Mesodermal cell (in vitro differentiated cells): ENCODE data around the gene CTIF.
A peak's percentile ranks its signal among the peaks of the same experiment; 100 is the strongest.

Experiments used
- H3K27ac ChIP-seq: 2 replicates; pipeline ENCODE4 v1.7.0; 2013; ENCODE audit warnings: mild to moderate bottlenecking, low read depth, low read length, moderate library complexity; ENCODE audit not compliant: severe bottlenecking
- H3K36me3 ChIP-seq: 2 replicates; pipeline ENCODE4 v1.7.1; 2013; ENCODE audit warnings: mild to moderate bottlenecking, low read length, moderate library complexity; ENCODE audit not compliant: control insufficient read depth, insufficient read depth
- H3K4me1 ChIP-seq: one replicate; pipeline ENCODE4 v1.7.1; 2013; ENCODE audit warnings: mild to moderate bottlenecking, low read length; ENCODE audit not compliant: insufficient read depth, control insufficient read depth, poor library complexity, severe bottlenecking
- H3K4me3 ChIP-seq: 2 replicates; pipeline ENCODE4 v1.7.0; 2013; ENCODE audit warnings: low read length, control low read depth, mild to moderate bottlenecking; ENCODE audit not compliant: insufficient read depth, poor library complexity, severe bottlenecking; ENCODE audit errors: extremely low read depth
- H3K9me3 ChIP-seq: 2 replicates; pipeline ENCODE4 v1.7.1; 2013; ENCODE audit warnings: mild to moderate bottlenecking, low read length, moderate library complexity; ENCODE audit not compliant: control insufficient read depth
- WGBS, 2 experiments: methylation state at CpG; one replicate each; pipeline ENCODE4 v1.1.5; 2013; ENCODE audit warnings: missing lambda C conversion rate in 2 of 2; ENCODE audit not compliant: insufficient coverage in 2 of 2; 5-methylcytosine and 5-hydroxymethylcytosine counted together

Gene CTIF

DNA sequence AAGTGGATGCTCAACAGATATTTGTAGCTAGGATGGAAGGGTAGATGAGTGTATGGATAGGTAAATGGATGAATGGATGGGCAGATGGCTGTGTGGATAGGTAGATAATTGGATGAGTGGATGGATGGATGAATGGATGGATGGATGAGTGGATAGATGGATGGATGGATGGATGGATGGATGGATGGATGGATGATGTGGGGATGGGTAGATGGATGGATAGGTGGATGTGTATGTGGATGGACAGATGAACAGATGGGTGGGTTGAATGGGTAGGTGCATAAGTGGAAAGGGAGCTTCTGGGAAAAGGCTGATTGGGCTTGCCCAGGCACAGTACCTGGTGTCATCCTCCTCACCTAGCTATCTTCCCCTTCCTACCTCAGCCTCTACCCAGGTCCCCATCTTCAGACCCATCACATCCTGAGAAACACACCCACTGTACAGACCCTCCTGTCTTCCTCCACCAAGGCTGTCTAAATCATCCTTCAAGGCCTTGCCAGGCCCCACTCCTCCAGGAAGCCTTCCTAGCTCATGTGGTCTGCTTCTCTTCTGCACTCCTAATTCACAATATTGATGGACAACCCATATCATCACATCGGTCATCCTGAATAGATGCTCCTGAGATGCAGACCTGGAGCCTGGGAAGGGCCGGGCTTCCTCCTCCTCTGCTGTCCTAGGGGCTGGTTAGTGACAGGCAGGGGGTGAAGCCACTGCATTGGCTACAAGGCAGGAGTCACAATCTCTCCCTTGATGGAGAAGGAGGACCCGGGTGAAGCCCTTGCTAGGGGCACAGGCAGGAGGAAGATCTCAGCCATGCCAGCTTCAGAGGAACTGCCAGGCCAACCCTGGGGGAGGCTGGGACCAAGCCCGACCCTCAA, 362.6 kb downstream of the CTIF start:
- Histone ChIP-seq H3K4me1 (peaks cover 15% of the 10 kb centered on the region), H3K9me3 (peaks cover 16% of the 10 kb centered on the region), H3K4me3 (no peak overlapping the region), H3K27ac (no peak overlapping the region), H3K36me3 (no peaks in the 10 kb centered on the region)
- WGBS, 2 experiments: 92 to 98% methylated on average over 4 of the region's 4 CpGs

DNA sequence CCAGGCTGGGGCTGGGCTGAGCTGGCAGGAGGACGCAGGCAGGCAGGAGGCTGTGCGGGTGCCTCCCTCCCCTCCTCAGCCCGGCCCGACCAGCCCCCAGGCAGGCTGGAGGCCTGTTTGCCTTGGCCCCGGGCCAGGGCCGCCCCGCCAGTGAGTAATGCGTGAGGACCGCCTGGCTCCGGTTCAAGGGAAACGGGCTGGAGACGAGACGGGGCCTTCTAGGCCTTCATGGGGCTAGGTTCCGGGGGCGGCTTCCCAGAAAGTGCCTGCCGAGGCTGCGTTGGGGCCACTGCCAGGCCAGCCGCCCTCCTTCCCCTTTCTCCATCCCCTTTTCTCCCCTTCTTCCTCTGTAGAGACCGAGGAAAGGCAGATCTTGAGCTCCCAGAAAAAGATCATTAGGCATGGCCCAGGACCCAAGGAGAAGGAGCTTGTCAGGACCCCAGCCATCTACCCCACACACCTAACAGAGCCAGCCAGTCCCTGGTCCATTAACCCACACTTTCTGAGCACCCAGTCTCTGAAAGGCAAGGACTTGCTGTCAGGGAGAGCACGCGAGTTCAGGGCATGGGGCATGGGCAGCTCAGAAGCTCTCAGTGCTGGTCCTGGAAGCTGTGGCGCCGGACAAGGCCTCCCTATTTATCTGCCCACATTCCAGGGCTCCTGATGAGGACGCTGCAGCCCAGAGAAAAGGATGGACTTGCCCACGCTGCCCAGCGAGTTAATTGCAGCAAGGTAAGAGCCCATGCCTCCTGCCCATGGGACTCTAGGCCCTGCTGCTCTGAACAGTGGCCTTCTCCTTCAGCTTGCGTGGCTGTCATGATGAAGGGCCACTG, 363.4 kb downstream of the CTIF start:
- peaks cover 16% of the 10 kb centered on the region for H3K9me3 ChIP-seq
- peak overlapping the region; percentile 29 for H3K27ac ChIP-seq
- peaks cover 15% of the 10 kb centered on the region for H3K4me1 ChIP-seq
- H3K4me3 ChIP-seq: no peak overlapping the region
- no peaks in the 10 kb centered on the region for H3K36me3 ChIP-seq
- WGBS, 2 experiments: 84 to 91% methylated on average over 19 to 27 of the region's 27 CpGs

DNA sequence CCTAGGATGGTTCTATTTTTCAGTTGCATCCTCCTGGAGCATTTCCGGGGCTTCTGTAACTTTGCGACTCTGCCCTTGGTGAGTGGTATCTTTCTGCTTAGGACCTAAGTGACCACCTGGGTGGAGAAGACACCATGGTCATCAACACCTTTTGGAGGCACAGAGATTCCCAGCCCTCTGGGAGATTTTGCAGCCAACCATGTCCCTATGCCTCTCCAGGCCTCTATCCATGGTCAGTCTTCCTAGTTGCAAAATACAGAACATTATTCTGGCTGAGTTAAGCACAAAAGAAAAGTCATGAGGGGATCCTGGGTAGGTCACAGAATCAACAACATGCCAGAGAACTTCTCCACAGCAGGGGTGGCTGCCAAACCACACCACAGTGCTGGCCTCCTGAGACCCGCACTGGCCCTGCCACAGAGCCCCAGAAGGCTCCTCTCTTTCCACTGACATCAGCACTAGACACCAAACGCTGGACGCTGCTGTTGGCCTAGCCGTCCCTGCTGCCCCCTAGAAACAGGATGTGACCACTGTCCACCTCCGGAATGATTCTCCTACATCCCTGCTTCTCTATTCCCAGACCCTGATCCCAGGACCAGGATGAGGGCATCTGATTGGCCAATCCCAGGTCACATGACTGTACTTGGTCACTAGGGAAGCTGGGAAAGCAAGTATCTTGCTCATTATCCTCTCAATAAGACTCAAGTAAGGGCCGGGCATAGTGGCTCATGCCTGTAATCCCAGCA, 364.2 kb downstream of the CTIF start:
- Histone ChIP-seq H3K27ac (no peak overlapping the region), H3K36me3 (no peaks in the 10 kb centered on the region)
- 92 to 97% methylated on average over 5 to 7 of the region's 8 CpGs for WGBS, 2 experiments

DNA sequence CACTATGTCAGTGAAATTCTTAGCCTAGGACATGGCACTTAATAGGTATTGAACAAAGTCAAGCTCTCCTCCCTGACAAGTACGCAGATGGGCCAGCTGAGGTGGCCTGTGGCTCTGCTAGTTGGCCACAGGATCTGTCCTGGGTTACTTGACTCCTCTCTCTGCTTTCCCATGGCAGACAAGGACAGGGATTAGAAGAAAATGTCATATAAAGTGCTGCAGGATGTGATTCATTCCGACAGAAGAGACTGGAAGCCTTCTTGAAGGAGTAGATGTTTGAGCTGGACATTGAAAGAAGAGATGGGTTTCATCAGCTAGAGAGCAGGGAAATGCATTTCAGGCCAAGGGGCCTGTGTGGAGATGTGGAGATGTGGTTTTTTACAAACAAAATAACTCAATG, 365.3 kb downstream of the CTIF start:
- no peaks in the 10 kb centered on the region for H3K36me3 ChIP-seq
- no peak overlapping the region for H3K4me3 ChIP-seq
- WGBS, 2 experiments: 94 to 100% methylated on average over 2 of the region's 2 CpGs
- peaks cover 15% of the 10 kb centered on the region for H3K4me1 ChIP-seq
- H3K9me3 ChIP-seq: peaks cover 16% of the 10 kb centered on the region
- H3K27ac ChIP-seq: peak overlapping the region; percentile 53

More for the DNA sequence above, 364.2 kb downstream of the CTIF start:
- Histone ChIP-seq H3K9me3 (peaks cover 16% of the 10 kb centered on the region), H3K4me3 (no peak overlapping the region), H3K4me1 (peaks cover 15% of the 10 kb centered on the region)

DNA sequence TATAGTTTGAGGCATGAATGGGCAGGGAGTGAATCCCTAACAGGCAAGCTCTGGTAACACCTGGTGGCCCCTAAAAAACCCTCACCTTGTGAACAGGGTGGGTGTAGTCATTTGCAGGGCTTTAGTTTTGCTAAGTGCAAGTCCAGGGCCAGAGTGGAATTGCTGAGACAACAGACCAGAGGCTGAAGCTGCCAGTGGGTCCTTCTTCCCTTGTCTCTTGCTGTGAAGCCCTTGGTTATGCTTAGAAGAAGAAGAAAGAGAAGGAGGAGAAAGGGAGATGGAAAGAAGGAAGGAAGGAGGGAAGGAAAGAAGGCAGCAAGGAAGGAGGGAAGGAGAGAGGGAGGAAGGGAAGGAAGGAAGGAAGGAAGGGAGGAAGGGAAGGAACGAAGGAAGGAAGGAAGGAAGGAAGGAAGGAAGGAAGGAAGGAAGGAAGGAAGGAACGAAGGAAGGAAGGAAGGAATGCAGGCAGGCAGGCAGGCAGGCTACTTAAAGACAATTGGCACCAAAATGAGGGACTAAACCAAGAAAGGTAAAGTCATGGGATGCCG, 366.1 kb downstream of the CTIF start:
- H3K36me3 ChIP-seq: no peaks in the 10 kb centered on the region
- H3K4me3 ChIP-seq: no peak overlapping the region
- 93 to 95% methylated on average over 3 of the region's 3 CpGs for WGBS, 2 experiments
- peaks cover 15% of the 10 kb centered on the region for H3K4me1 ChIP-seq
- H3K27ac ChIP-seq: no peak overlapping the region
- H3K9me3 ChIP-seq: peaks cover 16% of the 10 kb centered on the region

DNA sequence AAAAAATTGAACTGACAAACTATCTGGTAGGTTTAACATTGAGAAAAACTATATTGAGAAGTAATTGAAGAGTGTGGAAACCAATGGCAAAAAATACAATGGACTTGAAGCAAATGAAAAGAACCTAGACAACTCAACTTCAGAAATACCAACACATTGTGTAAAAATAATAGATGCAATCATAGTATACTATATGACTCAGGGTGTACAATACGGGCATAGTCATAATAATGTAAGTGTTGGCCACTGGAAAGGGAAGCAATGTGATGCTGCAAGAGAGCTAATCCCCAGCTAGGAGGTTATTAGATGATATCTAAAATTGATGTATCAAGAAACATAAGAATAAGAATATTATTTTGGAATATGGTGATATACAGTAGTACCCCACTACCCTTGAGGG, 366.7 kb downstream of the CTIF start:
- WGBS, 2 experiments: no CpG with 5 or more reads among the region's 1 CpG
- Histone ChIP-seq H3K4me1 (peaks cover 15% of the 10 kb centered on the region), H3K9me3 (peaks cover 16% of the 10 kb centered on the region), H3K36me3 (no peaks in the 10 kb centered on the region), H3K4me3 (no peak overlapping the region), H3K27ac (no peak overlapping the region)

DNA sequence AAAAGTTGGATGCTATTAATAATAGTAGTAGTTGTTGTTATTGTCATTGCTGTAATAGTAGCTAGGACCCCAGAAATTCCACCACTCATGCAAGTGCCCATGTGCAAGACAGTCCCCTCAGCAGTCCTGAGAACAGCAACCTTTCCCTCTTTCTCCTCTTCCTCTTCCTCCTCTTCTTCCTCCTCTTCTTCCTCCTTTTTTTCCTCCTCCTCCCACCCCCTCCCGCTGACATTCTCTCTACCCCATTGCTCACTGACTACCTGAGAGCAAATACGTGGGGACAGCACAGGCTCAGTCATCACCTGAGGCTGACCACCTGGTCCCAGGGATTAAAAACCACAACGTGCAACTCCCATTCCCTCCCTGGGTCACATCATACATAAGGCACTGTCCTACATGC, 370.1 kb downstream of the CTIF start:
- WGBS, 2 experiments: 94 to 100% methylated on average over 1 to 2 of the region's 3 CpGs
- Histone ChIP-seq H3K4me1 (peaks cover 5% of the 10 kb centered on the region), H3K27ac (no peak overlapping the region), H3K4me3 (no peak overlapping the region), H3K9me3 (peaks cover 16% of the 10 kb centered on the region), H3K36me3 (no peaks in the 10 kb centered on the region)

DNA sequence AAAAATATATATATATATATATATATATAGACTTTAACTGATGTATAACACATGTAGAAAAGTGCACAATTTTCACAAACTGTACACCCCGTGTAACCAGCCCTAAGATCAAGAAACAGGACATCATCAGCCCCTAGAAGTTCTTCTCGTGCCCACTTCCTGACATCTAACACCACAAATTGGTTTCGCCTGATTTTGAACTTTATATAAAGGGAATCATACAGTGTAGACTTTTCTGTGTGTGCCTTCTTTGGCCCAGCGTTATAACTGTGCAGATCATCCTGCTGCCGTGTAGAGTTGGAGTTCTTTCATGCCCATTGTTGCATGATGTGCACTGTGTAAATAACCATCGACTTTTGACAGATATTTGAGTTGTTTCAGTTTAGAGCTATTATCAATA, 370.9 kb downstream of the CTIF start:
- H3K4me3 ChIP-seq: no peak overlapping the region
- H3K27ac ChIP-seq: no peak overlapping the region
- no peaks in the 10 kb centered on the region for H3K36me3 ChIP-seq
- H3K4me1 ChIP-seq: no peaks in the 10 kb centered on the region
- peaks cover 9% of the 10 kb centered on the region for H3K9me3 ChIP-seq
- 100% methylated on average over 2 of the region's 6 CpGs for WGBS, 2 experiments

DNA sequence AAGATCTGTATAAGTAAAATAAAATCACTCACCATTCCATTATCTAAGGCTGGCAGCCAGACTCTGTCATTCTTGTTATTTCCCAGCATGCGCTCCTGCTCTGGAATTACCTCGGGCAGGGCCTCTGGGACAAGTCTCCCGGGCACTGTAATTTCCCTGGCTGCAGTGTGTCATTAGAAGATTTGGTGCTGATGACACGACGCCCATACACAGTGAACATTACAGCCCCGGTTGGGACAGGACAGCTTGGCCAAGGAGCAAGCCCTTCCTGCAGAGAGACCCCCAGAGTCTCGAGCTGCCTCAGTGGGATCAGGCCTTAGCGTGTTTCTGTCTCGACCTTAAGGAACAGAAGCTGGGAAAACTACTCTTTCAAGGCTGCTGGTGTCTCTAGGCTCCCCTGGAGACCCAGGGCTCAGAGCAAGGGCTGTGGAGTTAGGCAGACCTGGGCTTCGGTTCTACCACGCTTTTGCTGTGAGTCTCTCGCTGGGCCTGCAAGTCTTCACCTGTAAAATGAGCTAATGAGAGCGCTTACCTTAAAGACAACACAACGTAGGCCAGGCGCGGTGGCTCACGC, 372.2 kb downstream of the CTIF start:
- Histone ChIP-seq H3K4me1 (peaks cover 4% of the 10 kb centered on the region), H3K4me3 (no peak overlapping the region), H3K9me3 (no peaks in the 10 kb centered on the region), H3K36me3 (no peaks in the 10 kb centered on the region), H3K27ac (no peak overlapping the region)
- 96 to 99% methylated on average over 16 to 17 of the region's 17 CpGs for WGBS, 2 experiments
